HepG2 (cell line): ENCODE measurements around the gene VWA7. TPM values are rescaled to one million over a fixed set of nuclear protein-coding genes. Genes with fewer than 3 reads are reported as not detected.
A peak's percentile ranks its signal among the peaks of the same experiment; 100 is the strongest.

Experiments
- CCAR2 ChIP-seq: fragments of 200-400 bp; formaldehyde crosslinking; optimal IDR thresholded peaks from 2 replicates; pipeline ENCODE3; 2018; ENCODE audit warnings: low read depth, mild to moderate bottlenecking, low read length, moderate library complexity
- IRF9 ChIP-seq: sonication (generic); formaldehyde crosslinking; IDR thresholded peaks from 2 replicates; pipeline ENCODE4 v1.8.0; 2022; ENCODE audit warnings: missing genetic modification reagents, mild to moderate bottlenecking, borderline replicate concordance
- MLLT10 ChIP-seq: sonication (generic); formaldehyde crosslinking; IDR thresholded peaks from 2 replicates; pipeline ENCODE4 v1.4.0; 2020; ENCODE audit warnings: missing genetic modification reagents
- MTF2 ChIP-seq: sonication (generic); formaldehyde crosslinking; IDR thresholded peaks from 2 replicates; pipeline ENCODE4 v1.5.0; 2020; ENCODE audit warnings: missing genetic modification reagents, borderline replicate concordance
- PAXIP1 ChIP-seq: sonication (generic); formaldehyde crosslinking; conservative IDR thresholded peaks from 2 replicates; pipeline ENCODE4 v1.4.0; 2020; ENCODE audit warnings: mild to moderate bottlenecking, missing genetic modification reagents, moderate library complexity
- PHF8 ChIP-seq: sonication (generic); formaldehyde crosslinking; IDR thresholded peaks from 2 replicates; pipeline ENCODE4 v1.5.0; 2020; ENCODE audit warnings: missing genetic modification reagents
- RCOR2 ChIP-seq: IDR thresholded peaks from 2 replicates; pipeline ENCODE4 v1.6.1; 2016; ENCODE audit warnings: missing biosample characterization, missing genetic modification reagents
- SMAD9 ChIP-seq: sonication (generic); formaldehyde crosslinking; IDR thresholded peaks from 2 replicates; pipeline ENCODE4 v1.5.1; 2020; ENCODE audit warnings: mild to moderate bottlenecking, missing genetic modification reagents
- ZNF251 ChIP-seq: sonication (generic); formaldehyde crosslinking; IDR thresholded peaks from 2 replicates; pipeline ENCODE4 v1.9.0; 2021; ENCODE audit warnings: mild to moderate bottlenecking, missing genetic modification reagents
- ZNF557 ChIP-seq: sonication (generic); formaldehyde crosslinking; IDR thresholded peaks from 2 replicates; pipeline ENCODE4 v1.4.0; 2020; ENCODE audit warnings: missing genetic modification reagents
- ZNF660 ChIP-seq: sonication (generic); formaldehyde crosslinking; IDR thresholded peaks from 2 replicates; pipeline ENCODE4 v1.5.1; 2020; ENCODE audit warnings: mild to moderate bottlenecking, low read depth, missing genetic modification reagents, borderline replicate concordance
- ZNF691 ChIP-seq: sonication (generic); formaldehyde crosslinking; IDR thresholded peaks from 2 replicates; pipeline ENCODE4 v1.4.0; 2020; ENCODE audit warnings: missing genetic modification reagents, low read depth, mild to moderate bottlenecking, borderline replicate concordance
- polyA plus RNA-seq, 8 experiments: library from polyadenylated mRNA; depleted of rRNA in 3 of 8; stranded (reverse) in 7 of 8; unstranded in 1 of 8; fragments of >200 nt; fragmentation: Illumina TruSeq in 4 of 8; extraction: Trizol in 4 of 8; gene quantifications; 2 replicates each; pipeline versions ENCODE4 v1.2.1 to v1.2.3, GENCODE V29; 2011 to 2016; ENCODE audit warnings: low read depth in 4 of 8, missing spikeins in 1 of 8, mixed read lengths in 1 of 8; ENCODE audit not compliant: insufficient read depth in 1 of 8
- total RNA-seq, 5 experiments: library from RNA; depleted of rRNA; stranded (reverse); fragments of >200 nt; fragmentation: Illumina TruSeq; extraction: Trizol; gene quantifications; 2 replicates each; pipeline ENCODE4 v1.2.3, GENCODE V29; 2016; ENCODE audit warnings: low read depth in 1 of 5
- TF ChIP-seq, protein P1 (sequence below): sonication (generic); formaldehyde crosslinking; IDR thresholded peaks from 2 replicates; pipeline ENCODE4 v1.4.0; 2020; ENCODE audit warnings: mild to moderate bottlenecking, missing genetic modification reagents
- TF ChIP-seq, protein P2 (sequence below), 2 experiments: fragments of 450-650 bp in 1 of 2; sonication (generic) in 1 of 2; formaldehyde crosslinking; IDR thresholded peaks; 2 replicates each; pipeline versions ENCODE4 v1.5.0 to v1.8.0; 2020 to 2022; ENCODE audit warnings: mild to moderate bottlenecking in 1 of 2, missing genetic modification reagents in 1 of 2

VWA7 gene
- total and polyA plus RNA-seq, 2 of the 13 experiments (the other 11 are each of a cell fraction or from before 2014, with no cell fraction given) = 0.86 to 3.3 TPM

GRCh38 chr6:31734821-31735406 is 42.2 kb downstream of the VWA7 start (continued):
- TF ChIP-seq PAXIP1 (CRISPR knock-in tag) (no peak), CCAR2 (peak; percentile 31), RCOR2 (no peak), IRF9 (CRISPR knock-in tag) (peak; percentile 35; the same call in 1 of the 2 replicates), PHF8 (CRISPR knock-in tag) (no peak), MTF2 (CRISPR knock-in tag) (no peak), ZNF691 (CRISPR knock-in tag) (no peak), ZNF660 (CRISPR knock-in tag) (no peak), ZNF557 (CRISPR knock-in tag) (no peak), ZNF251 (CRISPR knock-in tag) (no peak), SMAD9 (no peak), MLLT10 (CRISPR knock-in tag) (no peak)
- TF ChIP-seq, protein P1, sequence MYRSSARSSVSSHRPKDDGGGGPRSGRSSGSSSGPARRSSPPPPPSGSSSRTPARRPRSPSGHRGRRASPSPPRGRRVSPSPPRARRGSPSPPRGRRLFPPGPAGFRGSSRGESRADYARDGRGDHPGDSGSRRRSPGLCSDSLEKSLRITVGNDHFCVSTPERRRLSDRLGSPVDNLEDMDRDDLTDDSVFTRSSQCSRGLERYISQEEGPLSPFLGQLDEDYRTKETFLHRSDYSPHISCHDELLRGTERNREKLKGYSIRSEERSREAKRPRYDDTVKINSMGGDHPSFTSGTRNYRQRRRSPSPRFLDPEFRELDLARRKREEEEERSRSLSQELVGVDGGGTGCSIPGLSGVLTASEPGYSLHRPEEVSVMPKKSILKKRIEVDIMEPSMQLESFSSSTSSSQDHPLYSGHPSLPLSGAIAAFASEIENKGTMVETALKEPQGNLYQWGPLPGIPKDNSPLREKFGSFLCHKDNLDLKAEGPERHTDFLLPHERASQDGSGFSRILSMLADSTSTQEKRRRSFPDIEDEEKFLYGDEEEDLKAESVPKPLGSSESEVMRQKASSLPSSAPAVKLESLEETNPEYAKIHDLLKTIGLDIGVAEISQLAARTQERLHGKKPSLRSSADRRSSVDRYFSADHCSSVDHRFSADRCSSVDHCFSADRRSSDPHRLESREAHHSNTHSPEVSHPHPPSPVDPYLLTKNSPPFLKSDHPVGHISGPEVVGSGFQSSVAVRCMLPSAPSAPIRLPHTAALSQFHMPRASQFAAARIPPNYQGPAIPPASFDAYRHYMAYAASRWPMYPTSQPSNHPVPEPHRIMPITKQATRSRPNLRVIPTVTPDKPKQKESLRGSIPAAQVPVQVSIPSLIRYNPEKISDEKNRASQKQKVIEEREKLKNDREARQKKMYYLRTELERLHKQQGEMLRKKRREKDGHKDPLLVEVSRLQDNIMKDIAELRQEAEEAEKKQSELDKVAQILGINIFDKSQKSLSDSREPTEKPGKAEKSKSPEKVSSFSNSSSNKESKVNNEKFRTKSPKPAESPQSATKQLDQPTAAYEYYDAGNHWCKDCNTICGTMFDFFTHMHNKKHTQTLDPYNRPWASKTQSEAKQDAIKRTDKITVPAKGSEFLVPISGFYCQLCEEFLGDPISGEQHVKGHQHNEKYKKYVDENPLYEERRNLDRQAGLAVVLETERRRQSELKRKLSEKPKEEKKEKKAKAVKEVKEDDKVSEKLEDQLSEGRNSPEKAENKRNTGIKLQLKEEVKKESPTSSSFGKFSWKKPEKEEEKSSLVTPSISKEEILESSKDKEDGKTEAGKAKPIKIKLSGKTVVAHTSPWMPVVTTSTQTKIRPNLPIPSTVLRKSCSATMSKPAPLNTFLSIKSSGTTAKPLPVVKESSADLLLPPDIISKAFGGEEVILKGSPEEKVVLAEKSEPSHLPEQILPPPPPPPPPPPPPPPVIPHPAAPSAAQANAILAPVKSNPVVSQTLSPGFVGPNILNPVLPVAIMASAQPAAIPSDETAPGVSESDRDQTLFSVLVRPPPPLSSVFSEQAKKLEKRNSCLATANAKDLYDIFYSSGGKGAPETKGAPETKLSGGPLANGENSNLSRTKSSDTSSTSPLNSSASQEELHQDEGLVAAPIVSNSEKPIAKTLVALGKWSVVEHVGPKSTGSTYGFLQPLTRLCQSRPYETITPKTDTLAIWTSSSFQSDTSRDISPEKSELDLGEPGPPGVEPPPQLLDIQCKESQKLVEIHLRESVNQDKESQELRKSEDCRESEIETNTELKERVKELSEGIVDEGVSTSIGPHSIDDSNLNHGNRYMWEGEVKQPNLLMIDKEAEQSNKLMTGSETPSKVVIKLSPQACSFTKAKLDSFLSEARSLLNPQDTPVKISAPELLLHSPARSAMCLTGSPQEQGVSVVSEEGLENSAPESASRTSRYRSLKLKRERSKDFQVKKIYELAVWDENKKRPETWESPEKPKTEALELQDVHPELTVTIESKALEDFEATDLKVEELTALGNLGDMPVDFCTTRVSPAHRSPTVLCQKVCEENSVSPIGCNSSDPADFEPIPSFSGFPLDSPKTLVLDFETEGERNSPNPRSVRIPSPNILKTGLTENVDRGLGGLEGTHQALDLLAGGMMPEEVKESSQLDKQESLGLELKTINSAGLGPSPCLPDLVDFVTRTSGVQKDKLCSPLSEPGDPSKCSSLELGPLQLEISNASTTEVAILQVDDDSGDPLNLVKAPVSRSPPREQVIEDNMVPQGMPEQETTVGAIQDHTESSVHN (CRISPR knock-in tag) = no peak
- TF ChIP-seq, protein P2, sequence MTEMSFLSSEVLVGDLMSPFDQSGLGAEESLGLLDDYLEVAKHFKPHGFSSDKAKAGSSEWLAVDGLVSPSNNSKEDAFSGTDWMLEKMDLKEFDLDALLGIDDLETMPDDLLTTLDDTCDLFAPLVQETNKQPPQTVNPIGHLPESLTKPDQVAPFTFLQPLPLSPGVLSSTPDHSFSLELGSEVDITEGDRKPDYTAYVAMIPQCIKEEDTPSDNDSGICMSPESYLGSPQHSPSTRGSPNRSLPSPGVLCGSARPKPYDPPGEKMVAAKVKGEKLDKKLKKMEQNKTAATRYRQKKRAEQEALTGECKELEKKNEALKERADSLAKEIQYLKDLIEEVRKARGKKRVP (CRISPR knock-in tag; IDR thresholded peaks at IDR 0.05) = no peak; a peak in 1 of 4 replicates
